Measurements from ENCODE around the gene RPS4Y1.

Gene RPS4Y1

GRCh38 chrY:2885880-2886279, 44.5 kb downstream of the RPS4Y1 start:
- no peaks in the 10 kb centered on the region for H3K9me3 ChIP-seq (ENCODE audit: control insufficient read depth in 1 of 2, low read length in 2 of 2)
- H3K4me3 ChIP-seq (ENCODE audit: low read depth in 1 of 2, low read length in 2 of 2) = no peak overlapping the region
- no peaks in the 10 kb centered on the region for H3K36me3 ChIP-seq (ENCODE audit: control insufficient read depth in 1 of 2, insufficient read depth in 2 of 2, low read length in 2 of 2)
- no peaks in the 10 kb centered on the region for H3K4me1 ChIP-seq (ENCODE audit: control insufficient read depth in 1 of 2, insufficient read depth in 2 of 2, low read length in 2 of 2)
- H3K27me3 ChIP-seq (ENCODE audit: low read depth, low read length) = no peaks in the 10 kb centered on the region
- no peak overlapping the region for H3K27ac ChIP-seq (ENCODE audit: low read length)

DNA sequence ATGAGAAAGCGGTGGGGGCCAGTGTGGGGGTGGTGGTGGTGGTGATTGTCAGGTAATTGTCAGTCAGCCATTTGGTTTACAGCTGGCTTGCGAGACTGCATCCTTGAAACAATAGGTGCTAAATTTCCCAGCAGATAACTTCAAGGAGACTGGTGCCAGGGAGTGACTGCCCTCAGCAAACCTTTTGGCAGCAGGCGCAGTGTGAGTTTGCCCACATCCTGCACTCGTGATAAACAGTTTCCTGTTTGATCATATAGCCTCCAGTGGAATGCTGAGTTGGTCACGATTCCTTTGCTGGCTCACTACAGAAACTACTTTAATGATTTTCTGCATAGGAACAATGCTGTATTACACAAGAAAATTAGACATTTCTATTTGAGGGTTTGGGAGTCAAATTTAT, 46.0 kb downstream of the RPS4Y1 start:
- no peak overlapping the region for H3K27ac ChIP-seq (ENCODE audit: low read length)
- H3K27me3 ChIP-seq (ENCODE audit: low read depth, low read length) = no peaks in the 10 kb centered on the region
- no peaks in the 10 kb centered on the region for H3K9me3 ChIP-seq (ENCODE audit: control insufficient read depth in 1 of 2, low read length in 2 of 2)
- H3K36me3 ChIP-seq (ENCODE audit: control insufficient read depth in 1 of 2, insufficient read depth in 2 of 2, low read length in 2 of 2) = no peaks in the 10 kb centered on the region
- no peaks in the 10 kb centered on the region for H3K4me1 ChIP-seq (ENCODE audit: control insufficient read depth in 1 of 2, insufficient read depth in 2 of 2, low read length in 2 of 2)
- H3K4me3 ChIP-seq (ENCODE audit: low read depth in 1 of 2, low read length in 2 of 2) = no peak overlapping the region

DNA sequence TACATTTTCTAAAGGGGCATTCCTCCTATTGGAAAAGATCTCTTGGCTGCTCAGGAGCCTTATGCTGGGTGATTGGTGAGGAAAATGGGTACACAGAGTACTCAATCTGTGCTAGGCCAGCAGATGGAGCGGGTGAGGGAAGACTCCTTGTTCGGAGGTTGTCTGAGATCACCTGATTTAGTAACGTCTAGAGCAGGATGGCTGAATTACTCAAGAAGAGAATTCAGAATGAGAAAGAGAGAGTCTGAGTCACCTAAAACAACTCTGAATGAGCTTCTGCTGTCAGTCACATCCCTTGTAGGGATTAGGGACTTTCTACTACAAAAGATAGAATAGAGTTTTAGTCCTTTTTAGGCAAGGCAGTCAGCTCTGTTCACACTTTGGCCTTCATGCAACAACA, 46.6 kb downstream of the RPS4Y1 start:
- no peaks in the 10 kb centered on the region for H3K27me3 ChIP-seq (ENCODE audit: low read depth, low read length)
- no peak overlapping the region for H3K4me3 ChIP-seq (ENCODE audit: low read depth in 1 of 2, low read length in 2 of 2)
- no peaks in the 10 kb centered on the region for H3K9me3 ChIP-seq (ENCODE audit: control insufficient read depth in 1 of 2, low read length in 2 of 2)
- H3K4me1 ChIP-seq (ENCODE audit: control insufficient read depth in 1 of 2, insufficient read depth in 2 of 2, low read length in 2 of 2) = no peaks in the 10 kb centered on the region
- H3K27ac ChIP-seq (ENCODE audit: low read length) = no peak overlapping the region
- no peaks in the 10 kb centered on the region for H3K36me3 ChIP-seq (ENCODE audit: control insufficient read depth in 1 of 2, insufficient read depth in 2 of 2, low read length in 2 of 2)

DNA sequence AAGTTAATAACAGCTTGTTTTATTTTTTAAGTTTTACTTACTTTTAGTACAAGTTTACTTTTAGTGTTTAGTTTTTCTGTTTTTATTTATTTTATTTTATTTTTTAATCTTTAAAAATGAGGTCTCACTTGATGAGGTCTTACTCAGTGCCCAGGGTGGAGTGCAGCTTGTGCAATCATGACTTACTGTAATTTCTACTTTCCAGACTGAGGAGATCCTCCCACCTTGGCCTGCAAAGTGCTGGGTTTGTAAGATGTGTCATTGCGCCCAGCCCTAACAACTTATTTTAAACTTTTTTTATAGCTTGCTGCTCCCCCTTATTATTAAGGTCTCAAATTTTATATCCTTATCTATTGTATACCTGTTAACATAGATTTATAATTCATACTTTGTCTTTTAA, 52.1 kb downstream of the RPS4Y1 start:
- Histone ChIP-seq H3K27ac (ENCODE audit: low read length) (no peak overlapping the region), H3K9me3 (ENCODE audit: control insufficient read depth in 1 of 2, low read length in 2 of 2) (no peaks in the 10 kb centered on the region), H3K36me3 (ENCODE audit: control insufficient read depth in 1 of 2, insufficient read depth in 2 of 2, low read length in 2 of 2) (no peaks in the 10 kb centered on the region), H3K4me3 (ENCODE audit: low read depth in 1 of 2, low read length in 2 of 2) (no peak overlapping the region), H3K27me3 (ENCODE audit: low read depth, low read length) (no peaks in the 10 kb centered on the region), H3K4me1 (ENCODE audit: control insufficient read depth in 1 of 2, insufficient read depth in 2 of 2, low read length in 2 of 2) (no peaks in the 10 kb centered on the region)

GRCh38 chrY:2896050-2896449, 54.6 kb downstream of the RPS4Y1 start:
- Histone ChIP-seq H3K36me3 (ENCODE audit: control insufficient read depth in 1 of 2, insufficient read depth in 2 of 2, low read length in 2 of 2) (no peaks in the 10 kb centered on the region), H3K4me1 (ENCODE audit: control insufficient read depth in 1 of 2, insufficient read depth in 2 of 2, low read length in 2 of 2) (no peaks in the 10 kb centered on the region), H3K27ac (ENCODE audit: low read length) (no peak overlapping the region), H3K9me3 (ENCODE audit: control insufficient read depth in 1 of 2, low read length in 2 of 2) (no peaks in the 10 kb centered on the region), H3K4me3 (ENCODE audit: low read depth in 1 of 2, low read length in 2 of 2) (no peak overlapping the region), H3K27me3 (ENCODE audit: low read depth, low read length) (no peaks in the 10 kb centered on the region)

GRCh38 chrY:2907356-2907755, 66.0 kb downstream of the RPS4Y1 start:
- Histone ChIP-seq H3K4me3 (ENCODE audit: low read depth in 1 of 2, low read length in 2 of 2) (no peak overlapping the region), H3K9me3 (ENCODE audit: control insufficient read depth in 1 of 2, low read length in 2 of 2) (no peaks in the 10 kb centered on the region), H3K4me1 (ENCODE audit: control insufficient read depth in 1 of 2, insufficient read depth in 2 of 2, low read length in 2 of 2) (no peaks in the 10 kb centered on the region), H3K27me3 (ENCODE audit: low read depth, low read length) (no peaks in the 10 kb centered on the region), H3K36me3 (ENCODE audit: control insufficient read depth in 1 of 2, insufficient read depth in 2 of 2, low read length in 2 of 2) (no peaks in the 10 kb centered on the region), H3K27ac (ENCODE audit: low read length) (no peak overlapping the region)

- no peak overlapping the region for H3K27ac ChIP-seq (ENCODE audit: low read length)
Measured at GRCh38 chrY:2913066-2913815, 71.8 kb downstream of the RPS4Y1 start.

More at GRCh38 chrY:2913066-2913815, 71.8 kb downstream of the RPS4Y1 start:
- Histone ChIP-seq H3K27me3 (ENCODE audit: low read depth, low read length) (no peaks in the 10 kb centered on the region), H3K36me3 (ENCODE audit: control insufficient read depth in 1 of 2, insufficient read depth in 2 of 2, low read length in 2 of 2) (no peaks in the 10 kb centered on the region), H3K9me3 (ENCODE audit: control insufficient read depth in 1 of 2, low read length in 2 of 2) (no peaks in the 10 kb centered on the region), H3K4me1 (ENCODE audit: control insufficient read depth in 1 of 2, insufficient read depth in 2 of 2, low read length in 2 of 2) (no peaks in the 10 kb centered on the region), H3K4me3 (ENCODE audit: low read depth in 1 of 2, low read length in 2 of 2) (no peak overlapping the region)
